Measurements from ENCODE around the gene TENT4B. TPM values are rescaled to one million over a fixed set of nuclear protein-coding genes. Genes with fewer than 3 reads are reported as not detected.

TENT4B gene
- total RNA-seq, 1 experiment from 2014 or later, result 11.4 TPM

- intact Hi-C loops (cut with micrococcal nuclease; ENCODE audit: unreplicated experiment), result no loop called here
- no peak for TF ChIP-seq EZH2 (IDR thresholded peaks at IDR 0.05; ENCODE audit: low read depth)
- TF ChIP-seq, protein P1, sequence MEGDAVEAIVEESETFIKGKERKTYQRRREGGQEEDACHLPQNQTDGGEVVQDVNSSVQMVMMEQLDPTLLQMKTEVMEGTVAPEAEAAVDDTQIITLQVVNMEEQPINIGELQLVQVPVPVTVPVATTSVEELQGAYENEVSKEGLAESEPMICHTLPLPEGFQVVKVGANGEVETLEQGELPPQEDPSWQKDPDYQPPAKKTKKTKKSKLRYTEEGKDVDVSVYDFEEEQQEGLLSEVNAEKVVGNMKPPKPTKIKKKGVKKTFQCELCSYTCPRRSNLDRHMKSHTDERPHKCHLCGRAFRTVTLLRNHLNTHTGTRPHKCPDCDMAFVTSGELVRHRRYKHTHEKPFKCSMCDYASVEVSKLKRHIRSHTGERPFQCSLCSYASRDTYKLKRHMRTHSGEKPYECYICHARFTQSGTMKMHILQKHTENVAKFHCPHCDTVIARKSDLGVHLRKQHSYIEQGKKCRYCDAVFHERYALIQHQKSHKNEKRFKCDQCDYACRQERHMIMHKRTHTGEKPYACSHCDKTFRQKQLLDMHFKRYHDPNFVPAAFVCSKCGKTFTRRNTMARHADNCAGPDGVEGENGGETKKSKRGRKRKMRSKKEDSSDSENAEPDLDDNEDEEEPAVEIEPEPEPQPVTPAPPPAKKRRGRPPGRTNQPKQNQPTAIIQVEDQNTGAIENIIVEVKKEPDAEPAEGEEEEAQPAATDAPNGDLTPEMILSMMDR (conservative IDR thresholded peaks at IDR 0.05), result no peak
- peaks cover 26% of the 10 kb centered on the region for H3K79me2 ChIP-seq (ENCODE audit: low read depth)
- H3K9me2 ChIP-seq (ENCODE audit: insufficient read depth), result no peaks in the 10 kb centered on the region
- no TSS peak for BruUV-seq (replicated peaks)
- no peak overlapping the region for H3K4me2 ChIP-seq
- ChIA-PET CTCF (interaction anchor here (1.0 kb wide), 1 partner anchor 655 kb away, joined by 3 read pairs; no protein-coding TSS in a partner anchor), POLR2A (ENCODE audit: unreplicated experiment) (no interaction called here)
- H3F3A ChIP-seq (ENCODE audit: insufficient read depth, low read depth), result no peaks in the 10 kb centered on the region
- H2AFZ ChIP-seq, result no peak overlapping the region
- no peaks in the 10 kb centered on the region for H3K36me3 ChIP-seq (ENCODE audit: low read depth)
- DNase-seq, result no peak
- H3K27ac ChIP-seq, result no peak overlapping the region
- peaks cover 20% of the 10 kb centered on the region for H3K4me1 ChIP-seq (replicated peaks; ENCODE audit: insufficient read depth)
- no peak overlapping the region for H3K4me3 ChIP-seq
- no peaks in the 10 kb centered on the region for H3K9me3 ChIP-seq (ENCODE audit: insufficient read depth, low read depth)
- no peaks in the 10 kb centered on the region for H3K27me3 ChIP-seq (ENCODE audit: insufficient read depth, low read depth)
- H4K20me1 ChIP-seq (ENCODE audit: insufficient read depth), result peaks cover 22% of the 10 kb centered on the region
Observed at GRCh38 chr16:50151322-50151721, 1.8 kb upstream of the TENT4B start.

DNA sequence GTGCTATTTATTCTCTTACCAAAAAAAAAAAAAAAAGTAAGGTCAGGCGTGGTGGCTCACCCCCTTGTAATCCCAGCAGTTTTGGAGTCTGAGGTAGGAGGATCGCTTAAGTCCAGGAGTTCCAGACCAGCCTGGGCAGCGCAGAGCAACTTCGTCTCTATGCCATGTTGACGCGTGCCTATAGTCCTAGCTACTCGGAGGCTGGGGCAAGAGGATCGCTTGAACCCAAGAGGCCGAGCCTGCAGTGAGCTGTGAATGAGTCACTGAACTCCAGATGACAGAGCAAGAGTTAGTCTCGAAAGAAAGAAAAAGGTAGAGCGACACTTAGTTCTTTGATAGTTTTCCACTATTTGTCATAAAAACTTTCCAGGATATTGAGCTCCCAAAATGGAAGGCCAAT is 1.4 kb upstream of the TENT4B start:
- H3K27me3 ChIP-seq (ENCODE audit: insufficient read depth, low read depth), result no peaks in the 10 kb centered on the region
- peaks cover 20% of the 10 kb centered on the region for H3K4me1 ChIP-seq (replicated peaks; ENCODE audit: insufficient read depth)
- peak overlapping the region; percentile 100 for H2AFZ ChIP-seq
- H3K4me2 ChIP-seq, result peak overlapping the region; percentile 87
- H3K36me3 ChIP-seq (ENCODE audit: low read depth), result no peaks in the 10 kb centered on the region
- H3K9me3 ChIP-seq (ENCODE audit: insufficient read depth, low read depth), result no peaks in the 10 kb centered on the region
- H3K9me2 ChIP-seq (ENCODE audit: insufficient read depth), result no peaks in the 10 kb centered on the region
- ChIA-PET CTCF (interaction anchor here (1.0 kb wide), 1 partner anchor 655 kb away, joined by 3 read pairs; no protein-coding TSS in a partner anchor), POLR2A (ENCODE audit: unreplicated experiment) (interaction anchor here (0.6 kb wide), 1 partner anchor 590 kb away, joined by 3 read pairs; no protein-coding TSS in a partner anchor)
- no peaks in the 10 kb centered on the region for H3F3A ChIP-seq (ENCODE audit: insufficient read depth, low read depth)
- no peak for TF ChIP-seq EZH2 (IDR thresholded peaks at IDR 0.05; ENCODE audit: low read depth)
- TF ChIP-seq, protein P1 (conservative IDR thresholded peaks at IDR 0.05), result no peak
- intact Hi-C loops (cut with micrococcal nuclease; ENCODE audit: unreplicated experiment), result loop anchor here (1.0 to 2.0 kb wide), 2 partner anchors 85 to 126 kb away; partner anchors contain the start of gene CNEP1R1
- H4K20me1 ChIP-seq (ENCODE audit: insufficient read depth), result peaks cover 22% of the 10 kb centered on the region
- no TSS peak for BruUV-seq (replicated peaks)
- H3K79me2 ChIP-seq (ENCODE audit: low read depth), result peaks cover 30% of the 10 kb centered on the region
- DNase-seq, result no peak
- peak overlapping the region; percentile 99; the same call in 1 of the 2 replicates for H3K4me3 ChIP-seq
- no peak overlapping the region for H3K27ac ChIP-seq

GRCh38 chr16:50152351-50152806 is 727 bp upstream of the TENT4B start:
- peaks cover 37% of the 10 kb centered on the region for H3K79me2 ChIP-seq (ENCODE audit: low read depth)
- no peaks in the 10 kb centered on the region for H3F3A ChIP-seq (ENCODE audit: insufficient read depth, low read depth)
- peaks cover 20% of the 10 kb centered on the region for H3K4me1 ChIP-seq (replicated peaks; ENCODE audit: insufficient read depth)
- peak overlapping the region; percentile 66 for H3K27ac ChIP-seq
- no peaks in the 10 kb centered on the region for H3K9me2 ChIP-seq (ENCODE audit: insufficient read depth)
- H3K9me3 ChIP-seq (ENCODE audit: insufficient read depth, low read depth), result no peaks in the 10 kb centered on the region
- no peaks in the 10 kb centered on the region for H3K36me3 ChIP-seq (ENCODE audit: low read depth)
- intact Hi-C loops (cut with micrococcal nuclease; ENCODE audit: unreplicated experiment), result loop anchor here (1.0 to 2.0 kb wide), 2 partner anchors 86 to 127 kb away; partner anchors contain the start of gene CNEP1R1
- H4K20me1 ChIP-seq (ENCODE audit: insufficient read depth), result peaks cover 22% of the 10 kb centered on the region
- H2AFZ ChIP-seq, result peak overlapping the region; percentile 100
- ChIA-PET CTCF (interaction anchor here (1.0 kb wide), 1 partner anchor 654 kb away, joined by 3 read pairs; no protein-coding TSS in a partner anchor), POLR2A (ENCODE audit: unreplicated experiment) (interaction anchor here (0.6 kb wide), 1 partner anchor 589 kb away, joined by 3 read pairs; no protein-coding TSS in a partner anchor)
- H3K27me3 ChIP-seq (ENCODE audit: insufficient read depth, low read depth), result no peaks in the 10 kb centered on the region
- TSS peak; percentile 98 for BruUV-seq (replicated peaks)
- DNase-seq, result no peak
- H3K4me3 ChIP-seq, result peak overlapping the region; percentile 99
- no peak for TF ChIP-seq EZH2 (IDR thresholded peaks at IDR 0.05; ENCODE audit: low read depth)
- TF ChIP-seq, protein P1 (conservative IDR thresholded peaks at IDR 0.05), result no peak
- H3K4me2 ChIP-seq, result peak overlapping the region; percentile 87
